Skin epidermis (tissue), 12 donors: ENCODE results near the gene CAMKV.

Source experiments
- H3K27ac ChIP-seq, 21 experiments: fragments of 200-600 bp; sonication (generic) in 11 of 21; one replicate each; pipeline ENCODE4 v1.5.0; 2020; ENCODE audit warnings: mild to moderate bottlenecking in 3 of 21, inconsistent platforms in 2 of 21, moderate library complexity in 2 of 21
- H3K4me3 ChIP-seq, 7 experiments: fragments of 200-600 bp; sonication (generic) in 2 of 7; one replicate each; pipeline ENCODE4 v1.5.0; 2020; ENCODE audit warnings: inconsistent platforms in 2 of 7, mild to moderate bottlenecking in 2 of 7, moderate library complexity in 1 of 7

Gene CAMKV

DNA sequence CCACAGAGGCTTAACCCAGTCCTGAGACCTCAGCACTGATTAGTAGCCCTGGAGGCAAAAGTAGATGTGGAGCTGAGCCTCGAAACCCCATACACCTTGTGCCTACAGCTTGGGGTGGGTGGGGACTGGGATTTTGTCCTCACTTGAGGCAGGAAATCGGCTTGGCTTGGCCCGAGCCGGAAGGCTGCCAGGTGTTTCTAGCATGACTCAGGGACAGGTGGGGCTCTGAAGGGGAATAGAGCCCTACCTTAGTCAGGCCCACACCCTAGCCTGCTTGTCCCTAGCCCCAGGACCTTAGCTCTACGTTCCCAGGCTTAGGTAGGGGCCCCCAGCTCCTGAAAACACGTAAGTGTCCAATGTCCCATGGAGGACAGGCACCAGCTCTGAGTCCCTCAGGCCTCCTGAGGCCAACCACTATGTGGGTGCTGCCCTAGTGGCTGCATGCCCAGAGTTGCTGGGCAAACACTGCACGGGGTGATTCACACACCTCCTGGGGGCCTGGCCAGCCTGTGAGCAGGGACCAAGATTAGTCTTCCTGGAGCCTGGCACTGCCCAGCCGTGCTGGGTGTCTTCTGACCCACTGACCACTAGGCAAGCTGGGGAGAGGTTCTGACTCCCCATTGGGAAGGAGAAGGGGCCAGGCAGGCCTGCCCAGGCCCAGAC, 30.9 kb upstream of the CAMKV start:
- Histone ChIP-seq H3K27ac (peak overlapping the region; percentile 11 to 91 (median 76)), H3K4me3 (peak overlapping the region in 2 of 7 experiments; percentile 15 to 36)

DNA sequence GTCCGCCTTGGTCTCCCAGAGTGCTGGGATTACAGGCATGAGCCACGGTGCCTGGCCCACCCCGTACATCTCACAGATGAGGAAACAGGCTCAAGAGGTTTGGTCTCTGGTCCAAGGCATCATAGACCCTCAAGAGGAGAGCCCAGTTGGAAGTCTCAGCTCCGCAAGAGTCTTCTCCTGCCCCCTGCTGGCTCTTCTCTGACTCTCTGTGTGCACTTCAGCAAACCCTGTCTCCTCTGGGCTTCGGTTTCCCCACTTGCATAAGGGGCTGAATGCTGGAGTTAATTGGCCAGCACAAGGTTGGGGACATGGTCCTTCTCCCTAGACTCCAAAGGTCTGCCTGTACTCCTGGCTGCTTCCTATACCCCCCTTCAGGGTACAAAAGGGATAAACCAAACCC, 30.1 kb upstream of the CAMKV start:
- Histone ChIP-seq H3K27ac (peak overlapping the region in 14 of 21 experiments; percentile 3 to 91 (median 79)), H3K4me3 (peak overlapping the region in 1 of 7 experiments; percentile 36)

DNA sequence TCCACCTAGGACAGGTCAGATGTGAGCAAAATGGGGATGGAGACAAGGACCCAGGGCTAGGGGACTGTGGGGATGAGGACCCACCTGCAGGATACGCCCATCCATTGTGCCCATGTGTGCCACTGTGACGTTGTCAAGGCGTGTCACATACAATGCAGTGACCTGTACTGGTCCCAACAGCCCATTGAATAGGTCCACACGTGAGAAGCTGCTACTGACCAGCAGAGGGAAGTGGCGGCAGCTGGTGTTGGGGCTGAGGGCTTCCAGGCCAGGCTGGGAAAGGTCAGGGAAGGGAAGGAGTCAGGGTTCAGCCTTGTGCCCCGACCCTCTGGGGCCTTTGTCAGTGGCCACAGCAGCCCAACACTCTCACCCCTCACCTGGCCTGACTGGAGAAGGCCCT, 29.3 kb upstream of the CAMKV start:
- H3K4me3 ChIP-seq: no peak overlapping the region
- H3K27ac ChIP-seq: peak overlapping the region in 3 of 21 experiments; percentile 18 to 28 (median 23)

DNA sequence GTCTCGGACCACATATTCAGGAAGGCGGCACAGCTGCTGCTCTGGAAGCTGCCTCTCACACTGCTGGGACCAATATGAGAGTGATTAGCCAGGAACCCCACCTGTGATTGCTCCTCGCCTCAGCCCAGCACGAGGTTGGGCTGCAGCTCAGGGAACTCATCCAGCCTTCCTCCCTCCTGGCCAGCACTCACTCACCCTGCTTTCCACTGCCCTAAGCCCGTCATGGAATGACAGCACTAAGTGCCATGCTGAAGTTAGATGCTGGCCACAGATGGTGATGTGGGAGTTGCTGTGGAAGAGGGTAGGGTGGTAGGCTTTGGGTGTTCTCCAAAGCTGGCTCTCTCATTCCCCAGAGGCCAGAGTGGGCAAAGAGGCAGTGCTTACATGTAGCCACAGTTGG, 26.6 kb upstream of the CAMKV start:
- Histone ChIP-seq H3K4me3 (no peak overlapping the region), H3K27ac (no peak overlapping the region)

DNA sequence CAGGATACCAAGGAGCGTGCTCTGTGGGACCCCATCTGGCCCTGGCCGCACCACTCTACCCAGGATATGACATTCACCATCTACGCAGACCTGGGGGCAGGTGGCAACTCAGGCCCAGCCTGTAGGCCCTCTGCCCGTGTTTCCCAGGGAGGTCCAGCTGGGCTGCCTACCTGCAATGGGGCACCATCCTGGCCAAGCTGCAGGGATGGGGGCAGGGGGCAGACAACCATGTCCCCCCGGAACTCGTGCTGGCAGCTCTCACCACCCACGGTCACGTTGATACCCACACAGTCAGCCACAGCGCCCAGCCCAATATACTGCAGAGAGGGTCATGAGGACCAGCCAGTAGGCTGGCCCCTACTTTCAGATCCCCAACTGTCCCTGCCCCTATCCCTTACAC, 26.1 kb upstream of the CAMKV start:
- no peak overlapping the region for H3K4me3 ChIP-seq
- no peak overlapping the region for H3K27ac ChIP-seq

DNA sequence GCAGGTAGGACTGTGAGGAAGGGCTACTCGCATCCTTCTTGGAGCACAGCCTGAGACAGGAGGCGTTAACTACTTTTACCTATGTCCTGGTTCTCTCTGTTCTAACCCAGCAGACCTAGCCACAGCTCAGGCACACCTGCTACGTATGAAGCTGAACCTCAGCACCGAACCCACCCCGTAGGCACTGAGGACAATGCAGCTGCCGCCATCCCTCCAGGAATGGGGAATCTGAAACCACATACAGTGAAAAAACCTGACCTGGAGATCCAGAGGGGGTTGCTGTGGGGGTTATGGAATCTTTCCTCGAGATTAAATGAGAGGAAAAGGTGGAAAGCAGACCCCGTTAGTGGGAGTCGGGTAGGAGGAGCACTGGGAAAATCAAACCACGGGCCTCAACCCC, 19.6 kb upstream of the CAMKV start:
- Histone ChIP-seq H3K27ac (no peak overlapping the region), H3K4me3 (no peak overlapping the region)

DNA sequence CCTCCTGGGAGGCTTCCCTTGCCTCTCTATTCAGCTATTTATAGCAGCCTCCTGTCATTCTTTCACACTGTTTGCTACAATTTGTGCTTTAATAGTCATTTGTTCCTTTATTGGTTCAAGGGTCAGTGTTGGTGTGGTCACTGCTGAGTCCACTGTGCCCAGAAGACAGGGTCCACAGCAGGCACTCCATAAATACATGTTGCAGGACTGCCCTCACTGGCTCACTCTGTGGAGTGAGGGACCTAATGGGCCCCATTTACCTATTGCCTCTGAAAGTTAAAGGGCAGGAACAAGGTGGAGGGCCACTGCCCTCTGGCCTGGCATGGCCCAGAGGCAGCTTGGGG, 17.2 kb upstream of the CAMKV start:
- H3K27ac ChIP-seq: no peak overlapping the region
- H3K4me3 ChIP-seq: no peak overlapping the region

DNA sequence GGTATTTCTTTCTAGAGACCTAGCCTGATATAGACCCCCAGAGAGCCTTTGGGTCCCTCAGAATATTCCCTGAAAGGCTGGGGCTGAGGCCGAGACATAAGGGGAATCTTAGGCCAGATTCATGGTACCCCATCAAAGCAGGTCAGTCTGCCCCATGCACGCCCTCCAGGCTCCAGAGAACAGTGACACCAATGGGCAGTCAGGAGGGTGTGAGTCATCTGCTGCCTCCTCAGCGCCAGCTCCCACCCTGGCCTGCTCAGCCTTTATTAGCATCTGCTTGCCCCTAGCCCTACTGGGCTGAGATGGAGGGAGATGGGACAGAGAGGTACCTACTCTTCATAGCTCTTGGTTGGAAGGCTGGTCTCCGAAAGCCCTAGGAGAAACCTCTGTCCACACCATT, 14.3 kb upstream of the CAMKV start:
- Histone ChIP-seq H3K4me3 (no peak overlapping the region), H3K27ac (no peak overlapping the region)

DNA sequence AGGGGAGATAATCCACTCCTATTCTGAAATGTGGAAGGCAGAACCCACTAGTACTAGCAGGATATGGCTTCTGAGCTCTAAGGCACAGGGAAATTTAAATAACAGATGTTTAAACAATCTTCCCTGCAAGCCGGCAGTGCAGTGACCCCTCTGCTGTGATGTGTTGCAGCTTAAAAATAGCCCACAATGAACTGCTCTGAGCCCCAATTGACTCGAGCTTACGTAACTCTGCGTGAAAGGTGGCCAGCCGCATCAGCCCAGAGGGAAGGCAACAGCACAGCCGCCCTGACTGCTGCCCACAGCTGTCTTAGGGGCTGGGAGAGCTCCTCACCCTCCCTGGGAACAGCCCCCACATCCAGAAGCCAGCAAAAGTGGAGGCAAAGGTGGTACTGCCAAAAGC, 12.5 kb upstream of the CAMKV start:
- no peak overlapping the region for H3K4me3 ChIP-seq
- H3K27ac ChIP-seq: no peak overlapping the region

DNA sequence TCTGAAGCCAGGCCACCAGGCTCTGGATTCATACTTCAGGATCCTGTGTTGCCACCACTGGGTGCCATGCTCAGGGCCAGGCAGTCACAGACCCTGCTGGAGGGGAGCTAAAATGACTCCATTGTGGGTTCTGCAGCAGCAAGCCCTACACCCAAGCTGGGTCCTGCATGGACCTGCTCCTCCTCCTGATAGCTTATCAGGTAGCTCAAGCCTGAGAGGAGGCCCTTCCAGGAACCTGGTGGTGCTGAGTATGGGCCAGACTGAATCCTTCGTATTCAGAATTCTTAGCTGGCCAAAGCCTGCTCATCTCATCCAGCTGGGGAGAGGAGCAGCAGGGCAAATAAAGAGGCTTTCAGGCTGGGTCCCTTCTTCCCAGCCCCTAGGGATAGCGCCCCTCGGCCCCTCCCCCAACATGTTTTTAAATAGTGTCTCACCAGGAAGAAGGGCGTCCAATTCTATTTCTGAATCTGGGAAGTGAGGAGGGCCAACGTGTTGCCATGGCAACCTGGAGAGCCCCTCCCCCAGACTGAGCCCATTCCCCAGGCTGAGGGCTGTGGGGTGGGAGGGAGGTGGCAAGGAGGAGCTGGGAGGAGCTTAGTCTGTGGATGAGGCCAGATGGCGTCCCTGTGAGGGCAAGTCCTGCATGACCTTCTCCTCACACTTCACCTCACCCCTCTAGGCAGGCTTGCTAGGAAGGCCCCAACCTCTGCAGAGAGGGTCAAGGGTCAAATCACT, 11.0 kb upstream of the CAMKV start:
- no peak overlapping the region for H3K4me3 ChIP-seq
- H3K27ac ChIP-seq: no peak overlapping the region

DNA sequence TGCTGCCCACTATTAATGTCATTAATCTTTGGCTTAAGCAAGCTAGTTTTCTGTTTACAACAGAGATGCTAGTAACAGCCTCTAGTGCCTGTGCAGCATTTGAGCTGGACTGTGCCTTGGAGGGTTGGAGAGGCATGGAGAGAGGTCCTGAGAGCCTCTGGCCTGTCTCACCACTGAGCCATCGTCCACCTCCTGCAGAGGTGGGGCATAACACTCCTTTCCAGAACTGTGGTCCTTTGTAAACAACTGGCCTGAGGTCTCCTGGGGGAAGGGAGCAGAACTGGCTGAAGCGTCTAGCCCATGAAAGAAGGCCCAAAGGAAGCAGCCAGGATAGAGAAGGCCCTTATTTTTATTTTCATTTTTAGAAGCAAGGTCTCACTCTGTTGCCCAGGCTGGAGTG, 10.0 kb upstream of the CAMKV start:
- H3K4me3 ChIP-seq: no peak overlapping the region
- no peak overlapping the region for H3K27ac ChIP-seq

DNA sequence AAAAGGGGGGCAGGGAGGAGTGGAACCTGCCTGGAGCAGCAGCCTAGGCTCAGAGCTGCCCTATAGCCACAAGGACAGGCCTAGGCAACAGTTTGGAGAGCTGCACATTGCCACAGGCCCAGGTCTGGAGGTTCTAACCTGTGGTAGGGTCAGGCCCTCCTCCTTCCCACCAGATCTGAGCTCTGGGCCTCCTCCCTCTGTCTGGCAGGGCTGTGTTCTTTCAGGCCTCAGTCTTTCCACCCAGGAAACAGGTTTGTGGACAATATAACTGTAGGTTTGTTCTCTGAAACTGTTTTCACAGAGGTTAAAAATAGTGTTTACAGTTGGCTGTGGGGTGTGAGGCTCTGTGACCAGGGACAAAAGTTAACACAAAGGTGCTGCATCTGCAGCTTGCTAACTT, 9.0 kb upstream of the CAMKV start:
- Histone ChIP-seq H3K27ac (no peak overlapping the region), H3K4me3 (no peak overlapping the region)

DNA sequence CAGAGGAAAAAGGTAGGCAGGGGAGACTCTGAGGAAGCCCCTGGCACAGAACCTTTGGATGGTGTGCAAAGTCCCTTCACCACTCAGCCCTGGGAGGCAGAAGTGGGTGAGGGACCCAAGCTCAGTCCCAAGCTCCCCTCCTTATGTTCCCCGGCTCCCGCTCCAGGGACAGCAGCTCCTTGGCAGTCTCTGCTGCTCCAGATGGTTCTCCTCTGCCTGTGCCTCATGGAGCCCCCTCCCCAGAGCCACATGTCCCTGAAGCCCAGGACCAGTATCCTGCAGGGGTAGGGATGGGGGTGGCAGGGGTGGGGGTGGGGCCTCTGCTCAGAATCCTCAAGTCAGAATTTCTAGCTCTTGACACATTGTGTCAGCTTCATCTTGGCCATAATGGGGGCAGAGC, 8.0 kb upstream of the CAMKV start:
- Histone ChIP-seq H3K27ac (no peak overlapping the region), H3K4me3 (no peak overlapping the region)

DNA sequence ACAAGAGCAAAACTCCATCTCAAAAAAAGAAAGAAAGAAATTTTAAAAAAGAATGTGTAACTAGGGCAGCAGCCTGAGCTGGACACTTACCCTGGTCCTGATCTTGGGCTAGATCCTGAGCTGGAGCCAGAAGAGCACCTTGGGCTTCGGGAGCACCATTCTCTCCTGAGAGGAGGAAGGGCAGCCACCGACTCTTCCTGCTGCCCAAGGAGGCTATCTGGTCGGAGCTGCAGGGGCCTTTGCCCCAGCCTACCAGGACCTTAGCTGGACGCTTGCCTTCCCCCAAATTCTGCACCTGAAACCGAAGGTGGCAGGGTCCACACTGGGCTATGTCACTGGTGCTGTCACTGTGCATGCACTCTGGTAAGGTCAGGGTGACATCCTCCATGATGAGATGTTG, 6.9 kb upstream of the CAMKV start:
- no peak overlapping the region for H3K27ac ChIP-seq
- H3K4me3 ChIP-seq: no peak overlapping the region

DNA sequence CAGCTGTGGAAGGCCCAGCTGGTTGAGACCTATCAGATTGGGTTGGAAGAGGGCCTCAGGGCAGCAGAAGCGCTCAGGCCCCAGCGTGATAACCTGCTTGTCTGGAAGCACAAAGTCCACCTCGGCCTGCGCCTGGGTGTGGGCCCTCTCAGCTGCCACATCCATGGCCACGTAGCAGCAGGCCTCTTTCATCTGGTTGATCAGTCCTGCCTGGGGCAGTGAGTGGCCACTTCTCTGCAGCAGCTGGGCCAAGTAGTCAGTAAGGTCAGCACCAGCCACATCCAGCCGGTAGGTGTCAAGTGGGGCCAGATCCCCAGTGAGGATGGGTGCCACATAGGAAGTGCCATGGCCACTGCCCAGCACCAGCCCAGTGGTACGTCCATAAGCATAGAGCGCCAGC, 3.9 kb upstream of the CAMKV start:
- H3K4me3 ChIP-seq: no peak overlapping the region
- no peak overlapping the region for H3K27ac ChIP-seq

DNA sequence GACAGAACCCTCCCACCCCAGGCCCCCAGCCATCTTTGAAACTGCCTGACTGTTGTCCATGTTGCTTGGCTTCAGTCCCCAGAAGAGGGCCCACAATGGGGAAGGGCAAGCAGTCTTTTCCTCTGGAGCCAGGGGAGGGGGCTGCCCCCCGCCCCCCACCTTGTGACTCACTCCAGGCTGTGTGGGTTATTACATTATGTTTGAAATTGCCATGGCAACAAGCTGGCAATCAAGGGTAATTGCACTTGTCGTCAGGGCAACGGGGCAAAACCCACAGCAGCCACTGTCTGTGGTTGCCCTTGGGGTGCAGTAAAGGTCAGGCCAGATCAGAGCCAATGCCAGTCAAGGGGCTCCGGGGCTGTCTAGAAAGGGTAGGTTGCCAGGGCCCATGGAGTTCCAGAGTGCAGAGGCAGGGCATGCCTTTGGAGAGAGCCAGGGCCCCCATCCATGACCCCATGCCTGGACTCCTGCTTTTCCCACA, 3.1 kb upstream of the CAMKV start:
- Histone ChIP-seq H3K27ac (no peak overlapping the region), H3K4me3 (no peak overlapping the region)

DNA sequence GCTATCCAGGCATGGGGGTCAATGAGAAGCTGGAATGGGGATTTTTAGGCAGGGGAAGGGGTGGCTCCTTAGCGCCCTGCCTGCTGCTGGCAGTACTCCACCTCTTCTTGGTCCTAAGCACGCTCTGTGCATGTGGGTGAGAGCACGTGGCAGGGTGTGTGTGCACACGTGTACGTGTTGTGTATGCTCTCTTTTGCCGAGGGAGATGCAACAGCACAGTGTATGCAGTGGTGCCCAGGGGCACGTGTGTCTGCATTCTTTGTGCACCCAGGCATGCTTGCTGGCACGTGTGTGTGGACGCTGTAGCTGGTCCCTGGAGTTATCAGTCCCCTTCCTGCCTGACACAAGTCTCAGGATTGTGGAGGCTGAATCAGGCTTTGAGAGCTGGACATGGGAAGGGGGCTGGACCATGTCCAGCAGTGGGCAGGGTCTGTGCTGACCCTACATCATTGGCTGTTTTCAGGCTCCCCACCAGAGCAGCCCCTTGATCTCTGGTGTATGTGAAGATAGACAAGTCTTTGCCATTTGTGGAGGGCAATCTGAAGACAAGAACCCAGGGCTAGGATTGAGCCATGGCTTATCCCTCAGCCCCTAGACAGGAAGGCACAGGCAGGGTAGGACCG, 1.9 kb upstream of the CAMKV start:
- H3K4me3 ChIP-seq: no peak overlapping the region
- no peak overlapping the region for H3K27ac ChIP-seq

DNA sequence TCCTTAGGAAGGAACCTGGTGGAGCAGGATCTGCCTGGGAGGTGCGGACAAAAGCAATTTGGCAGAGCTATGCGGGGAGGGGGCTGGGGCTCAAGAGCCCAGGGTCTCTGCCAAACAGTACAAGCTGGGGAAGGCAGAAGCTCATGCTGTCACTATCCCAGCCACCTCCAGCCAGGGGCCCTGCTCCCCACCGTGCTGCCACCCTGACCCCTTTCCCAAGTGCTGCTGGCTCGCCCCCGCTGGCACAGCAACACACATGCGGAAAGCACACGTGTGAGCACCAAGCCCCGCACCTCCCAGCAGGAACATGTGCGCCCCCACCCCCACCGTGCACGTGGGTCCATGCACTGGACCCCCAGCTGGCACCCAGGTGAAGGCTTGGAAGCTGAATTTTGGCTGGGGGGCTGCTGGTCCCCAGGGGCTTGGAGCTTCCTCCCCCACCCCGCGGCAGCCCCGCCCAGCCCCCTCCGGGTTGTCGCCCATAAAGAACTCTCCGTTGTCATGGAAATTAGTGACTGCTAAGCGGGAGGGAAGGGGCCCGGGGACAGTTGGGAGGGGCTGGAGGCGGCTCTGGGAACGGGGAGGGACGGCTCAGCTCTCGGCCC, 742 bp downstream of the CAMKV start:
- Histone ChIP-seq H3K4me3 (peak overlapping the region in 4 of 7 experiments; percentile 13 to 38 (median 26)), H3K27ac (no peak overlapping the region)

DNA sequence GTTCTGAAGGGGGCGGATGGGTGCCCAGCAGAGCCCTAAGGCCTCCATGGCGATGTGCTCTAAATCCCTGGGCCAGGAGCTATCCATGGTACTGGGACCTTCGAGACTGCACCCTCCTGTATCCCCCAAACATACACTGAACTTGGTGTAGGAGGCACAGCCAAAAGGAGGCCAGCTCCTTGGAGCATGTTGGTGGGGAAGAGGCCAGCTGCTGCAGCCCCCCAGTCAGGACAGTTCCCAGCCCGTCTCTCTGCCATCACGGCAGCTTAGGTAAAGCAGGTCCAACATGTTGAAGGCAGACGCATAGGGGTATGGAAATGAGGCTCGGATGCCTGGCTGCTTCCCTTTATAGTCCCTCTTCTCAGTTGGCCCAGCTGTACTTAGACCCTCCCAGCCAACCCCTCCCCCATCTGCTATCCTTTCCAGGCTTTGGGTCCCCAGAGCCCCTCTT, 1.8 kb downstream of the CAMKV start:
- H3K27ac ChIP-seq: no peak overlapping the region
- no peak overlapping the region for H3K4me3 ChIP-seq

DNA sequence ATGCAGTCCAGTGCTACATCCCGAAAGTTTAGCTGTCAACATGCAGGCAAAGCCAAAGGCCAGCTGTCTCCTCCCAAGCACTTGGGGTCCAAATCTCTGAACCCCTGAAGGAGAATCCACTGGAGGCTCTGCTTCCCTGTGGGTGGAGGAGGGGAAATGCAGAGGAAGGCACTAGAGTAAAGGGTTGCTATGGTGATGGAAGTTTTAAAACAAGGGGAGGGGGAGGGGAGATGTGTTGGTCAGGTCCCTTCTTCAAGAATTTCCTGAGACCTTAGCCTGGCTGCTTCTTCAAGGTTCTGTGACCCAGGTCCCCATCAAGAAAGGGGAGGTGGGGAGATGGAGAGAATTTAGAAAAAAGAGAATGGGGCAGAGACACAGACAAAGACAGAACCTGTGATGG, 2.3 kb downstream of the CAMKV start:
- Histone ChIP-seq H3K4me3 (no peak overlapping the region), H3K27ac (no peak overlapping the region)
